ENCODE results near the gene CCT3. TPM values are rescaled to one million over a fixed set of nuclear protein-coding genes. Genes with fewer than 3 reads are reported as not detected.
A peak's percentile ranks its signal among the peaks of the same experiment; 100 is the strongest.

CCT3 gene
- total RNA-seq, 2 experiments from 2014 or later: 385 to 387 TPM

GRCh38 chr1:156386949-156387869, 49.1 kb upstream of the CCT3 start:
- ChIA-PET POLR2A (interaction anchor here (0.5 to 2.4 kb wide), 3 partner anchors 58 to 1594 kb away, joined by 4 to 10 read pairs (median 6); no protein-coding TSS in a partner anchor), CTCF (ENCODE audit: unreplicated experiment) (interaction anchor here (3.5 kb wide), 1 partner anchor 59 kb away, joined by 40 read pairs; no protein-coding TSS in a partner anchor)
- no peaks in the 10 kb centered on the region for H3K36me3 ChIP-seq (ENCODE audit: insufficient read depth, low read length)
- no peak overlapping the region for H2AFZ ChIP-seq (ENCODE audit: low read length)
- H3K4me3 ChIP-seq (ENCODE audit: low read depth, low read length, poor library complexity, severe bottlenecking): no peak overlapping the region
- peaks cover 3% of the 10 kb centered on the region for H3K4me1 ChIP-seq (ENCODE audit: insufficient read depth, low read length, poor library complexity, severe bottlenecking)
- H3K79me2 ChIP-seq (ENCODE audit: insufficient read depth, low read depth, low read length): no peaks in the 10 kb centered on the region
- no peaks in the 10 kb centered on the region for H3K9me3 ChIP-seq (ENCODE audit: low read length)
- no peaks in the 10 kb centered on the region for H4K20me1 ChIP-seq (ENCODE audit: insufficient read depth, low read length)
- intact Hi-C loops (cut with micrococcal nuclease; ENCODE audit: unreplicated experiment): no loop called here
- TF ChIP-seq EZH2phosphoT487 (IDR thresholded peaks at IDR 0.05; ENCODE audit: borderline replicate concordance, low read depth, low read length): no peak
- TF ChIP-seq CTCF (conservative IDR thresholded peaks at IDR 0.05; ENCODE audit: low read length): no peak
- H3K4me2 ChIP-seq (ENCODE audit: low read length): no peak overlapping the region
- H3K9me2 ChIP-seq (ENCODE audit: insufficient read depth, low read length): no peaks in the 10 kb centered on the region
- no peak for DNase-seq (ENCODE audit: low spot score)
- no TSS peak for BruUV-seq (replicated peaks)
- no peak overlapping the region for H3K27ac ChIP-seq (ENCODE audit: low read depth, low read length, poor library complexity, severe bottlenecking)

- no peak overlapping the region for H3K4me2 ChIP-seq (ENCODE audit: low read length)
- H3K27ac ChIP-seq (ENCODE audit: low read depth, low read length, poor library complexity, severe bottlenecking): no peak overlapping the region
- no peaks in the 10 kb centered on the region for H3K9me3 ChIP-seq (ENCODE audit: low read length)
- POLR2A ChIA-PET: interaction anchor here (0.5 to 2.4 kb wide), 6 partner anchors 16 to 215 kb away, joined by 3 to 10 read pairs (median 4); partner anchors contain the start of gene GPATCH4
- no TSS peak for BruUV-seq (replicated peaks)
- peak overlapping the region; percentile 18; the same call in 1 of the 2 replicates for H2AFZ ChIP-seq (ENCODE audit: low read length)
- no peaks in the 10 kb centered on the region for H3K9me2 ChIP-seq (ENCODE audit: insufficient read depth, low read length)
- no peaks in the 10 kb centered on the region for H3K36me3 ChIP-seq (ENCODE audit: insufficient read depth, low read length)
- H3K4me3 ChIP-seq (ENCODE audit: low read depth, low read length, poor library complexity, severe bottlenecking): no peak overlapping the region
- intact Hi-C loops (cut with micrococcal nuclease; ENCODE audit: unreplicated experiment): no loop called here
- CTCF ChIA-PET (ENCODE audit: unreplicated experiment): interaction anchor here (0.6 to 3.5 kb wide), 11 partner anchors 28 to 1142 kb away, joined by 3 to 40 read pairs (median 4); no protein-coding TSS in a partner anchor
- H4K20me1 ChIP-seq (ENCODE audit: insufficient read depth, low read length): no peaks in the 10 kb centered on the region
- H3K4me1 ChIP-seq (ENCODE audit: insufficient read depth, low read length, poor library complexity, severe bottlenecking): peaks cover 3% of the 10 kb centered on the region
- DNase-seq (ENCODE audit: low spot score): no peak
- no peak for TF ChIP-seq CTCF (conservative IDR thresholded peaks at IDR 0.05; ENCODE audit: low read length)
- no peak for TF ChIP-seq EZH2phosphoT487 (IDR thresholded peaks at IDR 0.05; ENCODE audit: borderline replicate concordance, low read depth, low read length)
- H3K79me2 ChIP-seq (ENCODE audit: insufficient read depth, low read depth, low read length): no peaks in the 10 kb centered on the region
These were observed 48.2 kb upstream of the CCT3 start for GRCh38 chr1:156386134-156386901.
